GM18502 (cell line): ENCODE measurements around the gene FITM2.
A peak's percentile ranks its signal among the peaks of the same experiment; 100 is the strongest.
"Not testable (repeated sequence)": the region's sequence is repeated elsewhere in the genome, so short reads cannot be mapped to it uniquely, and the experiment has no call there.

Source experiments
- ATAC-seq: cut with Tn5 transposase; IDR thresholded peaks from one replicate; pipeline ENCODE4 v1.9.1; 2021; ENCODE audit warnings: mild to moderate bottlenecking; ENCODE audit not compliant: unreplicated experiment, poor library complexity

FITM2 gene

DNA sequence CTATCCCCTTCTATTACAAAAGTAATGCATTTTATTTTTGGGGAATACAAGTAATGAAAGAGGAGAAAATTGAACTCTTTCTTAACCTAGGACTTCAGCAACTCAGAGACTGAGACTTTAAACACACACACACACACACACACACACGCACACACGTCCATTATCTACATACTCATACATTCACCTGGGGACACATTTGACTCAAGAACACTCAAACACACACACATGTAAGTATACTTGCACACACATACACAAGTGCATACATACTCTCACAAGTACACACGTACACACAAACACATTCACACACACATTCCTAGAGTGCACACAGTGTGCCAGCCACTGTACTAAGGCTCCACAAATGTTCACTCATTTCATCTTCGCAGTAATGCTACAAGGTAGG, 23.7 kb upstream of the FITM2 start:
- ATAC-seq, result no peak

GRCh38 chr20:44334306-44334705, 23.3 kb upstream of the FITM2 start:
- ATAC-seq, result no peak

- no peak for ATAC-seq
These were observed 20.2 kb upstream of the FITM2 start for GRCh38 chr20:44331201-44331600.

GRCh38 chr20:44328428-44328827, 17.4 kb upstream of the FITM2 start:
- no peak for ATAC-seq

- not testable (repeated sequence) for ATAC-seq
These were observed 16.7 kb upstream of the FITM2 start for GRCh38 chr20:44327748-44328147.

DNA sequence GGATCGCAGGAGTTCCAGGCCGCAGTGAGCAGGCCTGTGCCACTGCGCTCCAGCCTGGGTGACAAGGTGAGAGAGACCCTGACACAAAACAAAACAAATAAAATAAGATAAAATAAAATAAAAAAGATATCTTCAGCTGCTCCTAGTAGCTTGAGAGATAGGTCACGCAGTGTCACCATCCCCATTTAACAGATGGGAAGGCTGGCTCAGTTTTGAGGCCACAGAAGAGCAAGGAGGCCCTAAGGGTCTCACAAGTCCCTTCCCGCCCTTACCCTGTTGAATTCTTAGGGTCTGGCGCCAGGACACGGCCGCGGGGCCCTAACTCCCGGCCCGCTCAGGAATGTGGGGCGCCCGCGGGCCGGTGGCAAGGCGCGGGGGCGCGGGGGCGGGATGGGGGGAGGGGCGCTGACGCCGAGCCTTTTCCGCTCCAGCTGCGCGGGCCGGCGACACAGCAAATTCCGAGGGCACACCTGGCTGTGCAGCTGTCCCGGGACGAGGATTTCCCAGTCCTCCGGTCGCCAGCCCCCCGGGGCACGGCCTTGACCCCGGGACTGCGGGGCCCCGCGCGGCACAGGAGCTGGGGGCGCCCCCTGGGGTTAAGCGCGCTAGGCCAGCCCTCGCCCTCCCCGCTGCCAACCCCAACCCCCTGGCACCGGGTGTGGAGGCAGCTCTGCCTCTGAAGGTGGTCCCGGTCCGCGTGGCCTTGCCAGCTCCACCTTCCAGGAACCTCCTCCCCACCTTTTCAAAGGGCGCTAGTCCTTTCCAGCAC, 15.6 kb upstream of the FITM2 start:
- ATAC-seq, result no peak

DNA sequence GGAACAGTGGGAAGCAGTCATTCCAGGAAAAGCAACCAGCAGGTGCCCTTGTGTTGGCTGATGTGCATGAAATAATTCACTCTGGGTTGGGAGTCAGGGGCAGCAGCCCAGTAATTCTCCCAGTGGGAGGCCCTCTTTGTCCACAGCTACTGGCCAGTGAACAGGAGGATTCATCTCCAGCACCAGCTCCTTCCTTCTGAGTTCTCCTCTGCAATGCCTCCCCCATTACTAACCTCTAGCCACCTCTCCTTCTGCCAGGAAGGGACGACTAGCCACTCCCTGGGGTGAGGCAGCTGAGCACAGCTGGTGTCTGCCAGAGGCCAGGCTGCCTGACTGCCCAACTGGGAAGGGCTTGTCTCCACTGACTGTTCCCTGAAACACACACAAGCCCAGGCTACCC, 13.3 kb upstream of the FITM2 start:
- ATAC-seq, result no peak

- ATAC-seq, result no peak
These were observed 8.9 kb upstream of the FITM2 start for GRCh38 chr20:44319839-44320422.

DNA sequence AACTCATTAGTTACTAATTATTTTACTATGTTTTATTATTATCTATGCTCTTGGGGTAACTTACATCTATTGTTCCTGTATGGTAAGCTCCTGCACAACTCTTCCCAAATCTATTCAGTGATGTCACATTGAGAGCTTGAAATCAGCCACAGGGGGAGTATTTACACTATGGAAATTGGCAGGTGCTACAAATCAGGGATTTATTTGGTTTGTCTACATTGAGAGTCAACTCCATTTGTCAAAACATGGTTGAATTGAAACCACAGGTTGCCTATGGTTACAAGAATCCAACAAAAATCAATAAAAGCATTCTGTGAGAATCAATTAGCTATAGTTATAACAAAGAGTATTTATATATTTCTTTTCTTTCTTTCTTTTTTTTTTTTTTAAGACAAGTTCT, 3.9 kb upstream of the FITM2 start:
- no peak for ATAC-seq

DNA sequence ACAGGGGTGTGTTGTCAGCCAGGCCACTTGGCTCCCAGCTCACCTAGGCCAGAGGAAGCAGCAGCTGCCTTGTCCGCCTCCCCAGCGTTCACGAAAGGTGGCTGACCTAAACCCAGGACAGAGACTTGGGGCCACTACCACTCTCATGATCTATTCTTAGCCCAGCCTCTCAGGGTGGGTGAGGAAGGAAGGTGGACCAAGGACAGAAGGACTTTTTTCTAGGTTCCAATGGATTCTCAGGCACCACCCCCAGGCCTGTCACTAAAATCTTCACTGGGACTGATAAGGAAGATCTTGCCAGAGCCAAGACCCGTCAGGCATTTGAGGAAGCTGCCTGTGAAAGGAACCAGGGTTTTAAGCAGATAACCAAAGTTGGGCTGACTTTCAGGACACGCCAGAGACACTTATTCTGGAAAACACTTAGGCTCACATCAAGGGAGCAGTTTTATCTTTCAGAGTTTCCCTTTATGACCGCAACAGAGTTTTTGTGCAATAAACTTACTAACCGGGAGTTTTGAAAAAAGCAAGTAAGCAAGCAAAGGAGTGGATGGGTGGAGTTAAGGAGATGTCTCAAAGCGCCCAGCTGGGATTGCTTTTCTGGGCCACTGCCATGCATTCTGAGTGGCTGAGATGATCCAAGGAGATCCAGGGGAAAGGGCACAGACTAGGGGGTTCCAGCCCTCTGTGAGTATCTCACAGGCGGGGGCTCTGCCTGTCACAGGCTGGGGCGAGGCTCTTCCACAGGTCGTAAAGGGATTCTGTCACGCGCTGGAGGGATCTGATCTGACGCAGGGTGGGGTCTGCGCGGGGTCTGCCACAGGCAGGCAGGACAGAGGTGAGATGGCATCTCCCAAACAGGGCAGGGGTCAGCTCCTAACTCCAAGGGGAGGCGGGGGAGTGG, 989 bp downstream of the FITM2 start:
- peak; percentile 5 for ATAC-seq

DNA sequence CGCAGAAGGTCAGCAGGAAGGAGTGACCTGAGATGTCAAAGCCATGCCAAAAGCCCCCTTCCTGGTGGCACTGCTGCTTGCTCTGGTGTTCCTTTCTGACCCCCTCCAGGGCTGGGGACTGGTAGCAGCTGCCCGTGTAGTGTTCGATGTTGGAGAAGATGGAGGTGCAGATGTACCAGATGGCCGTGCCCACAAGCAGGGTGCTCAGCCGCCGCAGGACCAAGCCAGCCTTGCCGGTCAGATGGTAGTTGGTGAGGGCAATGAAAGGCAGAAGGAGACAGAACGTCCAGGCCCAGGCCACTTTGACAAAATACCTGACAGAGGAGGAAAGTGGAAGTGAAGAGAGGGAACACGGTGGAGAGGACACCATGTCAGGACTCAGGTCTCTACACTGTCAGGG, 4.1 kb downstream of the FITM2 start:
- no peak for ATAC-seq

DNA sequence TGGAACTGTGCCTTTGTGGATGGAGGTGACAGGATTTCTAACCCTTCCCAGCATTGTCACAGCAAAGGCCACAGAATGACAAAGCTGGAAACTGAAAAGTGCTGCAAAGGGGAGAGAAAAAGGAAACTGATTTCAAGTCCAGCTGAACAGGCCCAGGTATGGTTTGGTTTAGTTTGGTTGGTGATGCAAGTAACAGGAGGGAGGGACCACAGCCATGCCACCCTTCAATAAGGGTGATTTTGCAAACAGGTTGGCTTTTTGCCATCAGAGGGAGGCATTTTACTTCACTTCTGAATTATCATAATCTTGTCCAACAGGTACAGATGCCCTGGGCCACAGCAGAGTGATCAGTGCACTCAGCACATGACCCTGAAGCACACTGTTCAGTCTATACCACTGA, 6.6 kb downstream of the FITM2 start:
- no peak for ATAC-seq

GRCh38 chr20:44302736-44303135, 8.3 kb downstream of the FITM2 start:
- ATAC-seq, result no peak

DNA sequence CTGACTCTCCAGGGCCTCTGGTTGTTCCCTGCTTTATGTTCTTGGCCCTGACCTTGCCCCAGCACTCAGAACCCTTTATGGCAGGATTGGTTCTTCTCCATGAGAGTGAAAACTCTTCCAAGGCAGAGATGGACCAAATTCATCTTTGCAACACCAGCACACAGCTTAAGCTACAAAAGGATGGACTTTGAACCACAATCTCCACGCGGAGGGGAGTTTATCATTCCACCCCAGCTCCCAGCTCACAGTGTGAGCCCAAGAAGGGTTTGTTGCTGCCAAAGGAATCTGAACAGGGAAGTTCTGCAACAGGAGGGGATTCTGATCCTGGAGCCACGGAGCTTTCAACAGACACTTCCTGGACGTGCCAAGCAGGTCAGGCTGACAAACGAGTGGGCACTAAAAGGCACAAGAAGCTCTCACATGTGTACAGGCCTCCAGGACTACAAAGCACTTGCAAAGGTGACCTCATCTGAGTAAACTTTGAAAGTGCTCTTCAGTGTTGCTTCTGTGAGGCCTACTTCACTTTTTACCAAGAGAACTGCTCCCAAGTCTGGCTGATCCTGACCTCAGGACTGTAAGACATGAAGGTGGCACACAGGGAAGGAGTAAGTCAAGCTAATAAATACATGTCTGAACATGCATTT, 8.9 kb downstream of the FITM2 start:
- ATAC-seq, result no peak

DNA sequence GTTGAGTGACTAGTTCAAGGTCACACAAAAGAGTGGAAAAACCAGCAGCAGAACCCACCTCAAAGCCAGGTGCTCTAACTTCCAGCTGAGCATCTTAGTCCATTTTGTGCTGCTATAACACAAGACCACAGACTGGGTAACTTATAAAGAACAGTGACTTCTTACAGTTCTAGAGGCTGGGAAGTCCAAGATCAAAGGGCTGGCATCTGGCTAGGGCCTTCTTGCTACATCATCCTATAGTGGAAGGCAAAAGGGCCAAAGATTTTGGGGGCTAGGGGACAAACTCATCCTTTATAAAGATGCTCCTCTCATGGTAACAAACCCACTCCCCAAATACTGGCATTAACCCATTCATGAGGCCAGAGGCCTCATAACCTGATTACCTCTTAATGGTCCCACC, 9.7 kb downstream of the FITM2 start:
- no peak for ATAC-seq

DNA sequence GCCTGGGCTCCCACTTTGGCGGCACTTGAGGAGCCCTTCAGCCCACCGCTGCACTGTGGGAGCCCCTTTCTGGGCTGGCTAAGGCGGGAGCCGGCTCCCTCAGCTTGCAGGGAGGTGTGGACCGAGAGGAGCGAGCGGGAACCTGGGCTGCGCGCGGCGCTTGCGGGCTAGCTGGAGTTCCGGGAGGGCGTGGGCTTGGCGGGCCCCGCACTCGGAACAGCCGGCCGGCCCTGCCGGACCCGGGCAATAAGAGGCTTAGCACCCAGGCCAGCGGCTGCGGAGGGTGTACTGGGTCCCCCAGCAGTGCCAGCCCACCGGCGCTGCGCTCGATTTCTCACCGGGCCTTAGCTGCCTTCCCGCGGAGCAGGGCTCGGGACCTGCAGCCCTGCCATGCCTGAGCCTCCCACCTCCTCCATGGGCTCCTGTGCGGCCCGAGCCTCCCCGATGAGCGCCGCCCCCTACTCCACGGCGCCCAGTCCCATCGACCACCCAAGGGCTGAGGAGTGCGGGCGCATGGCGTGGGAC, 11.9 kb downstream of the FITM2 start:
- ATAC-seq, result not testable (repeated sequence)

GRCh38 chr20:44297721-44298120, 13.3 kb downstream of the FITM2 start:
- ATAC-seq, result no peak

DNA sequence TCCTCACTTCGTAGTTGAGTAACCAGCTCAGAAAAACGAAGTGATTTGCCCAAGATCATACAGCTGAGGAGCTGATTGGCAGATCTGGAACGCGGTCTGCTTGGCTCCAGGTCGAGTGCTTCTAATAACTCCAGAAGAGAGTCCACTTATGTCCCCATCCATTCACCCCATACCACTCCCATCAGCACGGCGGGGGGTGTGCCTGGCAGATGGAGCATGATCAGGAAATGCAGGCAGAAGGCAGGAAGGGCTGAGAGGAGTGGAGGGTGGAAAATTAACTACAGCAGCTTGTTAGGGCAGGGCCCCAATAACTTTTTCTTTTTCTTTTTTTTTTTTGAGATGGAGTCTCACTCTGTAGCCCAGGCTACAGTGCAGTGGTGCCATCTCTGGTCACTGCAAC, 15.0 kb downstream of the FITM2 start:
- no peak for ATAC-seq

DNA sequence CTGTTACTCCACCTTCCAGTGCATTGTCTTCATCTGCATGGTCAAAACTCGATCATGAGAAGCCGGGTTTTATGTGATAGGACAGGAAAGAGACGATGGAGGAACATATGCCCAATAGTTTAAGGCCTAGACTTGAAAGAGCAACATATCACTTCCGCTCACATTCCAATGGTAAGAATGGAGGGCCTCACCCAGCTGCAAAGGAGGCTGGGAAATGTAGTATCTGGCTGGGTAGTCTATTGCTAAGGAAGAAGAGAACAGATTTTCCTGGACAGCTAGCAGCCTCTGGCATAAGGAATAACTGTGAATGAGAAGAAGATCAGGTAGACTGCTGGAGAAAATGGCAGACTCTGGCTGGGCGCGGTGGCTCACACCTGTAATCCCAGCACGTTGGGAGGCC, 19.2 kb downstream of the FITM2 start:
- no peak for ATAC-seq

DNA sequence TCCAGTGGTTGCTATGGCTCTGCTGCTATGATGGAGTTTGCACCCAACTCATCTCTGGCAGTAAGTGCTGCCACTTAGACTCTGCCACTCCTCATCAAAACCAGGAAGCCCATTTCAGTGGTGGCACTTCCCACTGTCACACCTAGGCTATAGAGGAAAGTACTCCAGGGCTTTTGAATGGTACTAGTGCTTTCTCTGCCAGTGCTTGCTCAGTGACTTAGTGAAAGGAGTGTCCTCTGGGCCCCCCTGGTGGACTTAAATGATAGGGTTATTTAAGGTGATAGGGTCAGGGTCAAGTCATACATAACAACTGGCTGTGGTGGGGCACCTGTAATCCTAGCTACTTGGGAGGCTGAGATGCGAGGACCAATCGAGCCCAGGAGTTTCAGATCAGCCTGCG, 22.8 kb downstream of the FITM2 start:
- ATAC-seq, result no peak
